ENCODE data around the gene PVALEF.

The PVALEF gene

GRCh38 chr17:81197409-81197795, 32.1 kb downstream of the PVALEF start:
- no peak for DNase-seq (ENCODE audit: low read depth)

GRCh38 chr17:81197831-81198490, 32.7 kb downstream of the PVALEF start:
- DNase-seq (ENCODE audit: low read depth) = no peak

GRCh38 chr17:81198826-81199481, 33.6 kb downstream of the PVALEF start:
- no peak for DNase-seq (ENCODE audit: low read depth)

- no peak for DNase-seq (ENCODE audit: low read depth)
These were observed 34.1 kb downstream of the PVALEF start for GRCh38 chr17:81199482-81199830.

GRCh38 chr17:81200201-81200600, 34.9 kb downstream of the PVALEF start:
- no peak for DNase-seq (ENCODE audit: low read depth)

- DNase-seq (ENCODE audit: low read depth) = no peak
These were observed 35.6 kb downstream of the PVALEF start for GRCh38 chr17:81200695-81201580.

GRCh38 chr17:81202318-81202717, 37.0 kb downstream of the PVALEF start:
- no peak for DNase-seq (ENCODE audit: low read depth)

- DNase-seq (ENCODE audit: low read depth) = no peak
These were observed 37.8 kb downstream of the PVALEF start for GRCh38 chr17:81203136-81203535.

- no peak for DNase-seq (ENCODE audit: low read depth)
These were observed 39.3 kb downstream of the PVALEF start for GRCh38 chr17:81204578-81204977.

GRCh38 chr17:81206166-81206565, 40.9 kb downstream of the PVALEF start:
- DNase-seq (ENCODE audit: low read depth) = no peak

- DNase-seq (ENCODE audit: low read depth) = no peak
These were observed 41.4 kb downstream of the PVALEF start for GRCh38 chr17:81206657-81207056.

GRCh38 chr17:81207610-81208581, 42.6 kb downstream of the PVALEF start:
- DNase-seq (ENCODE audit: low read depth) = no peak

GRCh38 chr17:81208651-81209050, 43.3 kb downstream of the PVALEF start:
- no peak for DNase-seq (ENCODE audit: low read depth)

GRCh38 chr17:81209141-81209540, 43.8 kb downstream of the PVALEF start:
- no peak for DNase-seq (ENCODE audit: low read depth)

GRCh38 chr17:81210466-81210865, 45.2 kb downstream of the PVALEF start:
- DNase-seq (ENCODE audit: low read depth) = no peak

- no peak for DNase-seq (ENCODE audit: low read depth)
These were observed 45.6 kb downstream of the PVALEF start for GRCh38 chr17:81210868-81211267.

- DNase-seq (ENCODE audit: low read depth) = no peak
These were observed 47.1 kb downstream of the PVALEF start for GRCh38 chr17:81212365-81212764.

- no peak for DNase-seq (ENCODE audit: low read depth)
These were observed 48.7 kb downstream of the PVALEF start for GRCh38 chr17:81213978-81214377.

- DNase-seq (ENCODE audit: low read depth) = no peak
These were observed 52.2 kb downstream of the PVALEF start for GRCh38 chr17:81217491-81217890.

GRCh38 chr17:81218459-81218858, 53.2 kb downstream of the PVALEF start:
- no peak for DNase-seq (ENCODE audit: low read depth)

GRCh38 chr17:81218991-81219390, 53.7 kb downstream of the PVALEF start:
- DNase-seq (ENCODE audit: low read depth) = no peak
